ENCODE results near the gene SUCLA2.

SUCLA2 gene

GRCh38 chr13:47904241-47904640, 96.8 kb downstream of the SUCLA2 start:
- no peak for DNase-seq

- no peak for DNase-seq
Observed at GRCh38 chr13:47903836-47904235, 97.2 kb downstream of the SUCLA2 start.

DNA sequence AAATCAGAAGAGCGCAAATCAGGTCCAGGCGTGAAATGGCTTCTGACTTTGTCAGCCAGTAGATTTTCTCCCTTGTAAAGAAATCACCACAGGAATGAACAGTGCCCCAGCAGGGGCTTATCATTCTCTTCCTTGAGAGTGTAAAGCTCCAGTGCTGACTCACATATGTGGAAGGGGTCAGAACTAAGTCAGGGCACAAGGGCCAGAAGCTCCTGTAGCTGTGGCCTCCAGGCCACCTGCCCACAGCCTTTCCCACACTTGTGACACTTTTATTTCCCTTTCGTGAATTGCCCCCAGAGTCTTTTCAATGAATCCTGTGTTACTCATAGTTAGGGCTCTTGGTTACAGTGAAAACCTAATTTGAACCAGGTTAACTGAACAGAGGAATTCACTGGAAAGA, 99.6 kb downstream of the SUCLA2 start:
- no peak for DNase-seq

DNA sequence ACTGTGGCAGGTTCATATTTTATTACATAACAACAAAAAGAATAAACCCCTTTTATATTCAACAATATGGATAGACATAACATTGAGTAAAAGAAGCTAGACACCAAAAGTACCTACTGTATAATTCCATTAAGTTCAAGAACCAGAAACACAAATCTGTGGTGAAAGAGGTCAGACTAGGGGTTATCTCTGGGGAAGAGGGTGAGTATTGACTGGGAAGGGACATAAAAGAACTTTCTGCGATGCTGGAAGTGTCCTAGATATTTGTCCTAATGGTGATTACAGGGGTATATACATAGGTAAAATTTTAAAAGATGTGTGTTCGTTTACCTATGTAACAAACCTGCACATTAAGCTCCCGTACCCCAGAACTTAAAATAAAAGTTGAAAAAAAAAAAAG, 103.0 kb downstream of the SUCLA2 start:
- DNase-seq, result no peak

- no peak for DNase-seq
Observed at GRCh38 chr13:47897411-47898050, 103.5 kb downstream of the SUCLA2 start.

GRCh38 chr13:47896546-47896945, 104.5 kb downstream of the SUCLA2 start:
- no peak for DNase-seq

DNA sequence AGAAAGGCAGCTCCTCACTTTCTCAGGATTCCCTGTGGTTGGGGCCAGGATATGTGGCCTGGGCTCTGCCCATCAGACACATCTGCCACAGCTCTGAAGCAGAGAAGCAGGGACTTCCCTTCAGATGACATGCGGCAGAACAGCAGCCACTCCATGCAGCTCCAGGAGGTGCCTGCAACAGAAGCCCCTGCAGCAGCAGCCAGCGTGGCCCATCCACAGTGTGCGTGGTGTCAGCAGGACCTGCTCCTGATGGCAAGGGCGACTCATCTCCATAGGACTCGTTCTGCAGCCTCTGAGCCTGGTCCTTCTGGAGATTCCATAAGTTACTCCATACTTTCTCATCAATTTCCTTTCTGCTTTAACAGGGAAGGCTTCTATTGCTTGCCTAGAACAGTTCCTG, 105.0 kb downstream of the SUCLA2 start:
- DNase-seq, result no peak

GRCh38 chr13:47893527-47893926, 107.5 kb downstream of the SUCLA2 start:
- DNase-seq, result no peak

Measured in nucleus accumbens (tissue), 56 donors.